ENCODE results near the gene PER3. TPM values are rescaled to one million over a fixed set of nuclear protein-coding genes. Genes with fewer than 3 reads are reported as not detected.
"Not testable (repeated sequence)": the region's sequence is repeated elsewhere in the genome, so short reads cannot be mapped to it uniquely, and the experiment has no call there.

PER3 gene
- total RNA-seq, 2 experiments from 2014 or later = 3.2 to 4.1 TPM

DNA sequence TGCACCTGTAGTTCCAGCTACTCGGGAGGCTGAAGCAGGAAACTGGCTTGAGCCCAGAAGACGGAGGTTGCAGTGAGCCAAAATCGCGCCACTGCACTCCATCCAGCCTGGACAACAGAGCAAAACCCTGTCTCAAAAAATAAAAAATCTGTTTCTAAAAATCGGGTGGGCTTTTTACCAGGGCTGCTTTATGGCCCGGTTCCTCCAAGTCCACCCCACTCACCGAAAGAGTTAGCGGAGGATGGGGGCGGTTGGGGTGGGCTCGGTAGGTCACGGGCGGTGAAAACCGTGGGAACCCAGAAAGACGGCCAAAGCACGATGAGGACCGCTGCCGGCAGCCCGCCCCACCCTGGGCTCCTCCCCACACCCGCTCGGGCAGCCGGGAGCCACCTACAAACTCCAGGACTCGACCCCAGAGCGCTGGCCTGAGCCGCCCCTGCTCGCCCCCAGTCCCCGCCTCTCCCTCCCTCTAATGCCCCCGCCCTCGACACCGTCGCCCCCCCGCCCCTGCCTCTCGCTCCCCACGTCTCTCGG lies 846 bp upstream of the PER3 start:
- peak overlapping the region; percentile 46 for H3K4me3 Mint-ChIP-seq
- peak; percentile 55 for DNase-seq
- peaks cover 8% of the 10 kb centered on the region for H3K27me3 Mint-ChIP-seq
- CTCF ChIA-PET = interaction anchor here (0.8 kb wide), 1 partner anchor 30 kb away, joined by 3 read pairs; no protein-coding TSS in a partner anchor
- H3K4me1 Mint-ChIP-seq = peaks cover 31% of the 10 kb centered on the region
- H3K9me3 Mint-ChIP-seq (ENCODE audit: low read depth) = no peaks in the 10 kb centered on the region
- H3K36me3 Mint-ChIP-seq = peaks cover 15% of the 10 kb centered on the region
- ATAC-seq = peak; percentile 31
- no peak overlapping the region for H3K27ac Mint-ChIP-seq

DNA sequence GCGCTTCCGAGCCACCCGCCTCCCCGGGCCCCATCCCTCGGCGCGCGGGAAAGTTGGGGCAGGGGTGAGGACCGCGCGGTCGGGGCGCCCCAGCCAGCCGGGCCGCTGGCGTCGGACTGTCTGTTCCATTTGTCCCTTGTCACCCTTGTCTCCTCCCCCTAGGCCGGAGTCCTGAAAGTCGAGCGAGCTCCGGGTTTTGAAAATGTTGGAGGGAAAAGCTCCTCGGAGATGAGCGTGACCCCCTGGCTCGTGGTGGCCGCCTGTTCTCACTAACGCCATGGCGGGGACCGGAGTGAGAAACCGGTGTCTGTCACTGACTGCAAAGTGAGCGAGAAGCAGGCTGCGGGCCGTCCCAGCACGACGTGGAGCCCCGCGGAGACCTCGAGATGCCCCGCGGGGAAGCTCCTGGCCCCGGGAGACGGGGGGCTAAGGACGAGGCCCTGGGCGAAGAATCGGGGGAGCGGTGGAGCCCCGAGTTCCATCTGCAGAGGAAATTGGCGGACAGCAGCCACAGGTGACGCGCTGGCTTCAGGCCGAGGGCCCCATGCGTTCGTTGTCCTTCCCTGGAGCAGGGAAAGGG lies 491 bp downstream of the PER3 start:
- CTCF ChIA-PET = interaction anchor here (0.7 kb wide), 1 partner anchor 13 kb away, joined by 3 read pairs; the partner anchor contains the start of gene VAMP3
- H3K27ac Mint-ChIP-seq = no peak overlapping the region

DNA sequence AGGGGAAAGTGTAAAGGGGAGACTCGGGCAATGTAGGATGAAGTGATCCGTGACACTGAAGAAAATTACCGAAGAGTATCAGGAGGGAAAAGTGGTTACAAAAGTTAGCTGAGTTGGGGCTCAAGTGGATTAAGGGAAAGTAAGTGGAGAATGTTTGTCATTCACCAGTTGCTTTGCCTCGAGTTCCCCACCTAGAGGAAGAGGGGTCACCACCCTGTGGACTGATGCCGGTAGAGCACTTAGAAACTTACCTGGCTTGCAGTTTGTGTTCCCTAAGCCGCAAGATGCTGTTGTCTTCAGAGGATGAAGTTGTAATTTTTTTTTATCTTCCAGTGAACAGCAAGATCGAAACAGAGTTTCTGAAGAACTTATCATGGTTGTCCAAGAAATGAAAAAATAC lies 1.0 kb downstream of the PER3 start:
- H3K27ac Mint-ChIP-seq = no peak overlapping the region
- peaks cover 8% of the 10 kb centered on the region for H3K27me3 Mint-ChIP-seq
- DNase-seq (no peak), ATAC-seq (no peak)
- peak overlapping the region; percentile 46 for H3K4me3 Mint-ChIP-seq
- peaks cover 31% of the 10 kb centered on the region for H3K4me1 Mint-ChIP-seq
- peaks cover 7% of the 10 kb centered on the region for H3K9me3 Mint-ChIP-seq (ENCODE audit: low read depth)
- CTCF ChIA-PET = interaction anchor here (0.7 kb wide), 1 partner anchor 14 kb away, joined by 3 read pairs; the partner anchor contains the start of gene VAMP3
- H3K36me3 Mint-ChIP-seq = peaks cover 16% of the 10 kb centered on the region

More for the DNA sequence above, 491 bp downstream of the PER3 start:
- ATAC-seq (no peak), DNase-seq (no peak)
- Mint-ChIP-seq H3K9me3 (ENCODE audit: low read depth) (peaks cover 2% of the 10 kb centered on the region), H3K4me3 (peak overlapping the region; percentile 46), H3K4me1 (peaks cover 31% of the 10 kb centered on the region), H3K27me3 (peaks cover 8% of the 10 kb centered on the region), H3K36me3 (peaks cover 15% of the 10 kb centered on the region)

DNA sequence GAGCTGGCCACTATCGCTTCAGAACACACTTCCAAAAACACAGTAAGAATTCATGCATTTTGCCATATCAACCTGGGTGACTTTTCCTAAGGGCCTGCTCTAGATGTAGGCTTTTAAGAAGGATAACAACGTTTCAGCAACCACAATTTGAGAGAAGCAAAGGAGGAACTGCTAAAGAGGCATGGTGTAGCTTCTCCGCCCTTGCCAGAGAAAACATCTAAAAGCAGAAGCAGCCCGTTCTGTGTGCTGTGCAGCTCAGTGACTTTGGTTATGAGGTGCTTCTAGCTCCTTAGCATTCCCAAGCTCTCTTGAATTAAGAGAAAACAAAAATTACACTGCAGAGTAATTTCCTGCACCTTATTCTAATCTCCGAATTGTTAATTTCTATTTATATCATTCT lies 2.7 kb downstream of the PER3 start:
- ATAC-seq = no peak
- Mint-ChIP-seq H3K4me1 (peaks cover 19% of the 10 kb centered on the region), H3K27me3 (peaks cover 8% of the 10 kb centered on the region), H3K27ac (no peak overlapping the region), H3K36me3 (peaks cover 18% of the 10 kb centered on the region), H3K9me3 (ENCODE audit: low read depth) (peaks cover 14% of the 10 kb centered on the region), H3K4me3 (no peak overlapping the region)
- CTCF ChIA-PET = interaction anchor here (0.6 kb wide), 1 partner anchor 54 kb away, joined by 3 read pairs; no protein-coding TSS in a partner anchor
- no peak for DNase-seq

DNA sequence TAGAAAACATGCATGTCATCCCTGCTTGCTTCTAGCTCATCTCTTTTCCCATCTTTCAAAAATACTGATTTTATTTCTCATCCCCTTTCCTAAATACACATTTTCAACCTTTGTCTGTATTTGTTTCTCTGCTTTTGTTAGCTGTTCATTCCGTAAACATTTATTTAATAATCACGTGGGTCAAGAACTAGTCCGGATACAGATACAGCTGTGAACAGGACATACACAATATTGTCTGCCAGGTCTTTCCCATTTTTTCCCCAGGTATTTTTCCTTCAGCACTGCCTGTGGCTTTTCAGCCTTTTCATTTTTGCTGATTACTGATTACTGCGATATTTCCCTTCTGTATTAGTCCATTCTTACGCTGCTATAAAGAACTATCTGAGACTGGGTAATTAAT lies 5.7 kb downstream of the PER3 start:
- Mint-ChIP-seq H3K4me1 (peaks cover 4% of the 10 kb centered on the region), H3K27me3 (peaks cover 8% of the 10 kb centered on the region), H3K9me3 (ENCODE audit: low read depth) (peaks cover 20% of the 10 kb centered on the region), H3K27ac (no peak overlapping the region), H3K36me3 (peaks cover 19% of the 10 kb centered on the region), H3K4me3 (no peak overlapping the region)
- no peak for DNase-seq
- CTCF ChIA-PET = no interaction called here
- ATAC-seq = no peak

DNA sequence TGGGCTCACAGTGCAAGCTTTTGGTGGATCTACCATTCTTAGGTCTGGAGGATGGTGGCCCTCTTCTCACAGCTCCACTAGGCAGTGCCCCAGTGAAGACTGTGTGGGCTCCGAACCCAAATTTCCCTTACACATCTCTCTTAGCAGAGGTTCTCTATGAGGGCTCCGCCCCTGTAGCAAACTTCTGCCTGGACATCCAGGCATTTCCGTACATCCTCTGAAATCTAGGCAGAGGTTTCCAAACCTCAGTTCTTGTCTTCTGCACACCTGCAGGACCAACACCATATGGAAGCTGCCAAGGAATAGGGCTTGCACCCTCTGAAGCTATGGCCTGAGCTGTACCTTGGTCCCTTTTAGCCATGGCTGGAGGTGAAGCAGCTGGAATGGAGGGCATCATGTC lies 6.9 kb downstream of the PER3 start:
- DNase-seq, ATAC-seq, H3K27ac Mint-ChIP-seq, CTCF ChIA-PET, H3K27me3 Mint-ChIP-seq, H3K4me3 Mint-ChIP-seq, H3K4me1 Mint-ChIP-seq: not testable (repeated sequence)
- H3K9me3 Mint-ChIP-seq (ENCODE audit: low read depth) = peaks cover 20% of the 10 kb centered on the region
- peaks cover 19% of the 10 kb centered on the region for H3K36me3 Mint-ChIP-seq

DNA sequence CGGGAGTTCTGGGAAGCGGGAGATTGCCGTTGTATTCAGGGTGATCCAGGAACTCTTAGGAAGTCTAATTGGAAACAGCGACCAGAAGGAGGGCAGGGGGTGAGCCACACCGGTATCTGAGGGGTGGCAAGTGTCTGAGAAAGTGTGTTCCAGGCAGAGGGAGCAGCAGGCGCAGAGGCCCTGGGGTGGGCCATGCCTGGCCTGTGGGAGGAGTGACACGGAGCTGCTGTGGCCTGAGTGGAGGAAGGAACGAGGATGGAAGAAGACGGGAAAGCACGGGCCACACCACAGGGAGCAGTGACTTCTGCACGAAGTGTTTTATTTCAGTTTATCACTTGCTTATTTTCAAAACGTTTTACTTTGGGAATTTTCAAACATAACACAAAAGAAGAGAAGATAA lies 11.3 kb downstream of the PER3 start:
- Mint-ChIP-seq H3K27me3 (no peaks in the 10 kb centered on the region), H3K36me3 (peaks cover 10% of the 10 kb centered on the region), H3K4me3 (no peak overlapping the region), H3K9me3 (ENCODE audit: low read depth) (peaks cover 11% of the 10 kb centered on the region), H3K27ac (no peak overlapping the region), H3K4me1 (no peaks in the 10 kb centered on the region)
- DNase-seq (no peak), ATAC-seq (no peak)
- CTCF ChIA-PET = interaction anchor here (0.8 kb wide), 1 partner anchor 13 kb away, joined by 3 read pairs; no protein-coding TSS in a partner anchor

DNA sequence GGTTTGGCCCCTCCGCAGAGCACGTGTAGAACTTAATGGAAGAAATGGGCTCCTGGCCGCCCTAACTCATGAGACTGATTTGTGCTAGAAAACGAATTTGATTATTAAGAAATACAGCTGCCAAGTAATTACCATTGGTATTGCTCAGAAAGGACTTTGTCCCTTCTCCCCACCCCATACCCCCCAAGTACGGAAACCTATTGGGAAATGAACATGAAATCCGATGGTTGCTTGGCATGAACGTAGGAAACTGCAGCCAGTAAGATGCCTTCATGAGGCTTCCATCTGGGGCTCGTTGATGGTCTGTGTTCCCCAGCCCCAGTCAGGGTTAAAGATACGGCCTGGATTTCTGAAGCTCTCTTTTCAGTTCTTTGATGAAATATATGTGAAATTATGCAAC lies 21.4 kb downstream of the PER3 start:
- Mint-ChIP-seq H3K4me3 (no peak overlapping the region), H3K27ac (no peak overlapping the region), H3K9me3 (ENCODE audit: low read depth) (no peaks in the 10 kb centered on the region), H3K27me3 (no peaks in the 10 kb centered on the region), H3K36me3 (no peaks in the 10 kb centered on the region), H3K4me1 (peaks cover 2% of the 10 kb centered on the region)
- CTCF ChIA-PET = interaction anchor here (1.2 kb wide), 1 partner anchor 125 kb away, joined by 3 read pairs; no protein-coding TSS in a partner anchor
- ATAC-seq (no peak), DNase-seq (no peak)

DNA sequence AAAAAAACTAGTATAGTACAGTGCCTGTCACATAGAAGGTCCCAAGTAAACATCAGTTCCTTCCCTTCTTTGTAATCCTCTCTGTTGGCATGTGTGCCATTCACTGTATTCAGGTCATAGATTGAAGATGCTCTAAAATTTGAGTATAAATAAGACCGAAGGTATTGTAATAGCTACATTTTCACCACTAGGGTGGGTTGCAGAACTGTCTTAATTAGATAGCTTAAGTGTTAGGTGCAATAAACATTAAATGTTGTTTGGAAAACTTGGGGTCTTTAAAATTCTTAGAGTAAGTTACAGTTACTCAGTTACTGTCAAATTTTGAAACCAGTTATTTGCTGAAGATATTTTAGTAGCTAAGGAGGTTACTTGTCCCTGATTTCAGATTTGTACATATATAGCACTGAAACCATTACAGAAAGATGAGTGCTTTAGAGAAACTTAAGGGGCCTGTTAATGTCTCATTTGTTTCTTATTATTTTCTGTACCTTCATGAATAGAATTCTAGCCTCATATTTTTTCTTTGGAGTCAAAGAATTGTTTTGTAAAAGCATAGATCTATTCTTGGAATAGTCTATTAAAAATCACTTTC lies 24.3 kb downstream of the PER3 start:
- Mint-ChIP-seq H3K36me3 (peaks cover 5% of the 10 kb centered on the region), H3K27ac (no peak overlapping the region), H3K9me3 (ENCODE audit: low read depth) (peaks cover 5% of the 10 kb centered on the region), H3K4me3 (no peak overlapping the region), H3K4me1 (peaks cover 2% of the 10 kb centered on the region), H3K27me3 (no peaks in the 10 kb centered on the region)
- ATAC-seq (no peak), DNase-seq (no peak)
- CTCF ChIA-PET = interaction anchor here (0.8 to 2.0 kb wide), 15 partner anchors 8 to 541 kb away, joined by 3 to 12 read pairs (median 3); no protein-coding TSS in a partner anchor

DNA sequence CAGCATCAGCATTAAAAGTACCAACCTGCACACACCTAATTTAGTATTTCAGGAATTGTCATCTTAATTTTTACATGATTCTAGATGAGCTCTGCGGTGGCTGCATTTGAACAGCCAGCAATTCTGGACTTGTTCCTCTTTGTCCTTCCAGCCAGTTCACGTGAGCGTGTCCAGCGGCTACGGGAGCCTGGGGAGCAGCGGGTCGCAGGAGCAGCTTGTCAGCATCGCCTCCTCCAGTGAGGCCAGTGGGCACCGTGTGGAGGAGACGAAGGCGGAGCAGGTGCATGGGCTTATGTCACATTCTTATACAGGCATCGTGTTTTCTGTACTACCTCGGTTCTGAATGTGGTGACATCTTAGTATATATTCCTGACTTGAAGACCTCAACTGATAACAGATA lies 25.7 kb downstream of the PER3 start:
- Mint-ChIP-seq H3K27ac (no peak overlapping the region), H3K4me3 (no peak overlapping the region), H3K4me1 (peaks cover 2% of the 10 kb centered on the region), H3K27me3 (no peaks in the 10 kb centered on the region), H3K36me3 (peaks cover 14% of the 10 kb centered on the region), H3K9me3 (ENCODE audit: low read depth) (peaks cover 13% of the 10 kb centered on the region)
- ATAC-seq (no peak), DNase-seq (no peak)
- CTCF ChIA-PET = no interaction called here

DNA sequence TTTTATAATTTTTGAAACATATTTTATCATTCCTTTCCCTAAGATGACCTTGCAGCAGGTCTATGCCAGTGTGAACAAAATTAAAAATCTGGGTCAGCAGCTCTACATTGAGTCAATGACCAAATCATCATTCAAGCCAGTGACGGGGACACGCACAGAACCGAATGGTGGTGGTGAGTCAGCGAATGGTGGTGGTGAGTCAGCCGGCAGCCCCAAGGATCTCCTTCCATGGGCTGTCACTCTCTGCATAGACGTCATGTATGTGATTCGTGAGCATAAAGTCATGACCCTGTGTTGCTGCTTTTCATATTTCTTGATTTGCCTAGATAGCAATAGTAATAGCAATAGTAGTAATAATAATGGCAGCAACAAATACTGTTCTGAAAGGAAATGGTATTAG lies 26.3 kb downstream of the PER3 start:
- H3K36me3 Mint-ChIP-seq = peaks cover 16% of the 10 kb centered on the region
- CTCF ChIA-PET = interaction anchor here (0.9 kb wide), 1 partner anchor 41 kb away, joined by 3 read pairs; no protein-coding TSS in a partner anchor
- H3K9me3 Mint-ChIP-seq (ENCODE audit: low read depth) = peaks cover 15% of the 10 kb centered on the region
- H3K4me3 Mint-ChIP-seq = no peak overlapping the region
- H3K27ac Mint-ChIP-seq = no peak overlapping the region
- ATAC-seq (no peak), DNase-seq (no peak)
- H3K27me3 Mint-ChIP-seq = no peaks in the 10 kb centered on the region
- peaks cover 2% of the 10 kb centered on the region for H3K4me1 Mint-ChIP-seq

DNA sequence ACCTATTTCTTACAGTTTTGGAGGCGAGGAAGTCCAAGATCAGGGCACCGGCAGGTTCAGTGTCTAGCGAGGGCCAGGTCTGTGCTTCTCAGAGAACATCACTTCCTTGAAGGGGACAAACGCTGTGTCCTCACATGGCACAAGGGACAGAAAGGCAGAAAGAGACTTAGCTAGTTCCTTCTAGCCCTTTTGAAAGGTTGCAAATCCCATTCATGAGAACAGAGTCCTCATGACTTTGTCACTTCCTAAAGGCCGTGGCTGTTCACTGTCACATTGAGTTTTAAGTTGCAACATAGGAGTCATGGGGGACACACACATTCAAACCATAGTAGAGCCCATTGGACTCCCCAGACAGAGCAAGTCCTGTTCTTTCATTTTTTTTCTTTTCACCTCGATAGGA lies 27.4 kb downstream of the PER3 start:
- Mint-ChIP-seq H3K27me3 (no peaks in the 10 kb centered on the region), H3K4me1 (peaks cover 2% of the 10 kb centered on the region), H3K4me3 (no peak overlapping the region), H3K9me3 (ENCODE audit: low read depth) (peaks cover 16% of the 10 kb centered on the region), H3K27ac (no peak overlapping the region), H3K36me3 (peaks cover 16% of the 10 kb centered on the region)
- DNase-seq (no peak), ATAC-seq (no peak)
- CTCF ChIA-PET = interaction anchor here (0.9 kb wide), 1 partner anchor 39 kb away, joined by 3 read pairs; no protein-coding TSS in a partner anchor

DNA sequence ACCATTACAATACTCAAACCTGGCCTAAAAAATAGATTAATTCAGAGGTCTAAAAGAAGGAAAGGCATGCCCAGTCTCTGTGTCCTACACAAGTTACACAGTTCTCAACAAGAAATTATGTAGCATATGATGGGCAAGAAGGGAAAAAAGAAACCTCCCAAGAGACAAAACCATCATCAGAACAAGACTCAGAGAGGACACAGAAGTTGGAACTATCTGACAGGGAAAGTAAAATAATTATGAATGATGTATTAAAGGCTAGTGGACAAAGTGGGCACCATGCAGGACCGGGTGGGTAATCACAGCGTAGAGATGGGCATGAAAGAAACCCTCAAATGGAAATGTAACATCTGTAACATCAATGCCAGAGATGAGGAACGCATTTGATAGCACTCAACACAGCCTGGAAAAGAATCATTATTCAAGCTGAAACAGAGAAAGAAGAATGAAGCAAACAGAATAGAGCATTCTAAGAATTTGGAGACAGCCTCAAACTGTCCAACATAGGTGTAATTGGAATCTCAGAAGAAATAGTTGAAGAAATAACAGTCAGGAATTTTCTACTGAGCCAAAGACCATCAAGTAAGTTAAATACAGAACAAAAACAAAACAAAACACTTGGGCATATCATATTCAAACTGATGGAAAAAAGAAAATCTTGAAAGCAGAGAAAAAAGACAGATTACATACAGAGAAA lies 29.7 kb downstream of the PER3 start:
- H3K27ac Mint-ChIP-seq = no peak overlapping the region
- no peak for ATAC-seq

More for the DNA sequence above, 29.7 kb downstream of the PER3 start:
- DNase-seq = no peak
- H3K4me3 Mint-ChIP-seq = no peak overlapping the region
- CTCF ChIA-PET = no interaction called here
- peaks cover 16% of the 10 kb centered on the region for H3K9me3 Mint-ChIP-seq (ENCODE audit: low read depth)
- peaks cover 2% of the 10 kb centered on the region for H3K4me1 Mint-ChIP-seq
- H3K36me3 Mint-ChIP-seq = peaks cover 16% of the 10 kb centered on the region
- H3K27me3 Mint-ChIP-seq = no peaks in the 10 kb centered on the region
